Suprapubic skin (tissue), 4 donors: Measurements from ENCODE around the gene A3GALT2.

Experiments
- POLR2A ChIP-seq, 2 donors: fragments of 450-650 bp; IDR thresholded peaks; one replicate each; pipeline ENCODE4 v1.6.1; 2017; ENCODE audit warnings: antibody characterized with exemption in 2 of 2, mild to moderate bottlenecking in 2 of 2, moderate library complexity in 2 of 2
- POLR2AphosphoS5 ChIP-seq, 3 donors: sonication (generic); formaldehyde crosslinking; IDR thresholded peaks; one replicate each; pipeline ENCODE4 v1.6.1; 2017; ENCODE audit warnings: antibody characterized with exemption in 3 of 3
- TF ChIP-seq, protein P1 (sequence below), 2 donors: fragments of 200-600 bp in 1 of 2; fragments of 450-650 bp in 1 of 2; sonication (generic) in 1 of 2; IDR thresholded peaks; one replicate each; pipeline ENCODE4 v1.5.1; 2016 to 2019; ENCODE audit warnings: antibody characterized with exemption in 2 of 2, mild to moderate bottlenecking in 1 of 2, moderate library complexity in 1 of 2

DNA sequence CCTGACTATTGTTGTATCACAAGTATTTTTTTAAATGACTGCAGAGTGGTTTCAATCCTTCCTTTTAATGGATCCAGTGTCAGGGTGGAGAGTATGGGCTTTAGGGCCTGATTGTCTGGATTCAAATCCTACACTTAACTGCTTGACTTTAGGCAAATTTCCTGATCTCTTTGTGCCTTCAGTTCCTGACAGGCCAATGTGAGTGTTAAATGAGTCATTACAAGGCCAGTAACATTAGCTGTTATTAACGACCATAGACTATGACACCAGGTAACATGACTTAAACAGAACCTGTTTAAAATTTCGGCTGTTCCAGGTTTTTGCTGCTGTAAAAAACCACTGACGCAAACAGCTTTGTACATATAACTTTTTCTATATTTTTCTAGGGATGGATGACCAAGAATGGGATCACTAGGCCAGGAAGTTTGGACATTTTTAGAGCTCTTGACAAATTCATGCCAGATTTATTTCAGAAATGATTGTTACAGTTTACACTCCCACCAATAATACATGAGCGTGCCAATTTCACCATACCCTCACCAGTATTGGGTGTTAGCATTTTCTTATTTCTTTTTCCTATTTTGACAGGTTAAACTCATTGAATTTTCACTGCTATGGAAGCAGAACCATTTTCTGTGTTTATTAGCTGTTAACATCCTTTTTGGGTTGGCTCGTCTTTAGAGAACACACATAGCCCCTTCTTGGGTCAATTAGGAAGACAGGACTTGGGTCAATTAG, 53.3 kb downstream of the A3GALT2 start:
- no peak for TF ChIP-seq POLR2A (IDR thresholded peaks at IDR 0.05)
- TF ChIP-seq POLR2AphosphoS5 (IDR thresholded peaks at IDR 0.05) = no peak
- TF ChIP-seq, protein P1, sequence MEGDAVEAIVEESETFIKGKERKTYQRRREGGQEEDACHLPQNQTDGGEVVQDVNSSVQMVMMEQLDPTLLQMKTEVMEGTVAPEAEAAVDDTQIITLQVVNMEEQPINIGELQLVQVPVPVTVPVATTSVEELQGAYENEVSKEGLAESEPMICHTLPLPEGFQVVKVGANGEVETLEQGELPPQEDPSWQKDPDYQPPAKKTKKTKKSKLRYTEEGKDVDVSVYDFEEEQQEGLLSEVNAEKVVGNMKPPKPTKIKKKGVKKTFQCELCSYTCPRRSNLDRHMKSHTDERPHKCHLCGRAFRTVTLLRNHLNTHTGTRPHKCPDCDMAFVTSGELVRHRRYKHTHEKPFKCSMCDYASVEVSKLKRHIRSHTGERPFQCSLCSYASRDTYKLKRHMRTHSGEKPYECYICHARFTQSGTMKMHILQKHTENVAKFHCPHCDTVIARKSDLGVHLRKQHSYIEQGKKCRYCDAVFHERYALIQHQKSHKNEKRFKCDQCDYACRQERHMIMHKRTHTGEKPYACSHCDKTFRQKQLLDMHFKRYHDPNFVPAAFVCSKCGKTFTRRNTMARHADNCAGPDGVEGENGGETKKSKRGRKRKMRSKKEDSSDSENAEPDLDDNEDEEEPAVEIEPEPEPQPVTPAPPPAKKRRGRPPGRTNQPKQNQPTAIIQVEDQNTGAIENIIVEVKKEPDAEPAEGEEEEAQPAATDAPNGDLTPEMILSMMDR (IDR thresholded peaks at IDR 0.05) = no peak
